Motor neuron (in vitro differentiated cells): ENCODE results near the gene DLGAP3. TPM values are rescaled to one million over a fixed set of nuclear protein-coding genes. Genes with fewer than 3 reads are reported as not detected.
A peak's percentile ranks its signal among the peaks of the same experiment; 100 is the strongest.

Experiments
- ATAC-seq, 8 experiments: fragments of 200-7000 bp; cut with Tn5 transposase; replicated peaks in 6 of 8; 2 replicates each; pipeline ENCODE4 v1.8.0; 2021; ENCODE audit warnings: mild to moderate bottlenecking in 8 of 8, moderate library complexity in 8 of 8
- H3K27ac ChIP-seq, 2 donors: fragments of 250-450 bp; sonication (Bioruptor Pico); 2 replicates each; pipeline ENCODE4 v1.9.0; 2021; ENCODE audit warnings: antibody characterized with exemption in 2 of 2, mild to moderate bottlenecking in 2 of 2, moderate library complexity in 1 of 2
- H3K4me1 ChIP-seq, 2 donors: fragments of 250-450 bp; sonication (Bioruptor Pico); replicated peaks in 1 of 2; 2 replicates each; pipeline ENCODE4 v1.6.1; 2021; ENCODE audit warnings: antibody characterized with exemption in 2 of 2, mild to moderate bottlenecking in 2 of 2, moderate library complexity in 1 of 2
- H3K4me3 ChIP-seq, 5 donors: fragments of 250-450 bp; sonication (Bioruptor Pico); 2 replicates each; pipeline ENCODE4 v1.9.0; 2021; ENCODE audit warnings: antibody characterized with exemption in 5 of 5, mild to moderate bottlenecking in 5 of 5, moderate library complexity in 4 of 5
- WGBS, 10 experiments: fragments of 450-650 bp; shearing (Covaris generic); methylation state at CpG; one replicate each; pipeline ENCODE4 v1.0.0; 2022; 5-methylcytosine and 5-hydroxymethylcytosine counted together
- in situ Hi-C, 9 experiments: fragments of 400-800 bp; cut with MboI; loops; one replicate each; pipeline ENCODE4 v1.15.0; 2021; ENCODE audit warnings: low sequenced_read_pairs in 9 of 9, low pct_unique_long_range_greater_than_20kb in 2 of 9; ENCODE audit not compliant: unreplicated experiment in 9 of 9
- total RNA-seq, 8 experiments: library from RNA; unstranded; fragments of 300-600 nt; gene quantifications; 2 replicates each; pipeline versions ENCODE4 v1.2.3 to v1.2.4, GENCODE V29; 2022

The DLGAP3 gene
- total RNA-seq, 8 experiments from 2014 or later: 0.21 to 8.2 (median 4.1) TPM

DNA sequence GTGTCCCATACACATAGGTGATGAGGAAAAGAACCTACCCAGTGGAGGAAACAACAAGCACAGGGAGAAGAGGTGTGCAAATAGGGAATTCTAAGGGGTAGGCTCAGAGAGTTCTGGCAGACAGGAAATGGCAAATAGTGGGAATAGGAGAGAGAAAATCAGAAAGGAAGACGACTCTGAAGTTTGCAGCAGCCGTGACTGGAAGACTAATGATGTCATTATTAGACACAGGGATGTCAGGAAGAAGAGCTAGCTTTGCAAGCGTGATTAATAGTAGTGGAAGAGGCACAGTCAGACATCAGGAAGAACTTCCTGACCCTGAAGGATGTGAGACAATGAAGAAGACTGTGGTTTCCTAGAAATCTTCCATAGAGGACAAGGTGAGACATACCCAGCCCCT is 21.1 kb downstream of the DLGAP3 start:
- Histone ChIP-seq H3K4me3 (no peak overlapping the region), H3K4me1 (peaks cover 6 to 7% of the 10 kb centered on the region in 2 donors), H3K27ac (no peak overlapping the region)
- in situ Hi-C loops: no loop called here
- no peak for ATAC-seq
- 0 to 67% (median 32%) methylated on average over 1 to 3 of the region's 3 CpGs for WGBS, 10 experiments

DNA sequence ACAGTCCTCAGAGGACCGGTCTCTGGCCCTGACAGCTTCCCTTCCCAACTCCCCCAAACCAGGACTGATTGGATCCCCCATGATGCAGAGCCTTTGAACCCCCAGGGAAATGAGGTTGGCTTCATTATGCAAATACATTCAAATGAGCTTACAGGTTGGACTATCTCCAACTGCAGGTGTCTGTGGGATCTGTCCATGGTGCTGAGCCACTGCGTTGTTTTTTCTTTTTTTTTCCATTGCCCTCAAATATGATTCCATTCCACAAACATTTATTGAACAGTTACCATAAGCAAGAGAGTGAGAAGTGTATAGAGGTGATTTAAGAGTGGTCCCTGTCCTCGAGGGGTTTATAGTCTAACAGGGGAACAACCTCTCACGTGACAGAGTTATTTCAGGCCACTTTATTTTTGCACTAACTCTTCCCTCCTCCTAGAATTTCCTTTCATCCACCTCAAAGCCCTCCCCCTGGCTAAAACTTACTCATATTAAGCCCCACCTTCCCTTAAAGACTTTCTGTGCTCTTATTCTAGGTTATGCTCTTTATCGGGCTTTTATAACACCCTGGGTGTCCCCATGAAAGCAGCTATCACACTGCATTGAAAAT is 21.9 kb downstream of the DLGAP3 start:
- WGBS, 10 experiments: 30 to 66% (median 50%) methylated on average over 2 to 5 of the region's 5 CpGs; no CpG with 5 or more reads in 2 of the 10 experiments
- Histone ChIP-seq H3K27ac (no peak overlapping the region), H3K4me3 (no peak overlapping the region), H3K4me1 (peaks cover 6 to 7% of the 10 kb centered on the region in 2 donors)
- ATAC-seq: no peak
- in situ Hi-C loops: no loop called here

DNA sequence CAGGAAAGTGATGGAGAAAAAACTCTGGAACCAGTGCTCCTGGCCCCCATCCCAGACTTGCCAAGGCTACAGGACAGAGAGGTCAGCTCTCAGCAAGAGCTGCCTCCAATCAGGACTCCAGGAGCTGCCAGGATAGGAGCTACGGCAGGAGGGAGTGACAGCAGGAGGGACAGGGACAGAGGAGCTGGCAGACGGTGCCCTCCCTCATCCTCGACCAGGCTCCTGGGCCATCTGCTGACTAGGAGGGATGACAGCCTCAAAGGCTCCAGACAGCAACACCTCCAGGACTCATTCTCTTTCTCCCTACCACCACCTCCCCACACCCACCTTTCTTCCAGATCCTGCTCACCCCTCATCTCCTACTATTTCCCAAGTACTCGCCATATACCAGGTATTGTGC is 22.7 kb downstream of the DLGAP3 start:
- H3K27ac ChIP-seq: no peak overlapping the region
- 19 to 89% (median 34%) methylated on average over 1 to 4 of the region's 4 CpGs; no CpG with 5 or more reads in 2 of the 10 experiments for WGBS, 10 experiments
- peaks cover 6 to 7% of the 10 kb centered on the region in 2 donors for H3K4me1 ChIP-seq
- ATAC-seq: peak in 3 of 8 experiments; percentile 15 to 62 (median 45)
- H3K4me3 ChIP-seq: no peak overlapping the region
- in situ Hi-C loops: no loop called here

DNA sequence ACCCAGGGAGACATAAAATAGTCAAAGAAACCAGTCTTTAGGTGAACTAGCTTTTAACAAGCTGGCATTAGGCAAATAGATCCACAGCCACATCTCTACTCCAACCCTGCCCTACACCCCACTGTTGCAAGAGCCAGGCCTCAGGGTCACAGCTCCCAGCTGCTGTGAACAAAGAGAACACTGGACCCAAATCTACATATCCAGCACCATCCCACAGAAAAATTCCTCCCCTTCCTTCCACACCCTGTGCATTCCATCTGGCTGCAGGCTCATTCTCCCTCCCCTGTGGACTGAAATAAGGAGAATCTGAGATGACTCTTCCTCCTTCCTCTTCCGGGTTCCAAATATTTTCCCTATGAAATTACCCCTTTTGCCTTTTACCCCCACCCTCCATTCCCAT is 23.2 kb downstream of the DLGAP3 start:
- WGBS, 10 experiments: 0 to 88% (median 14%) methylated on average over 1 of the region's 1 CpG; no CpG with 5 or more reads in 3 of the 10 experiments

DNA sequence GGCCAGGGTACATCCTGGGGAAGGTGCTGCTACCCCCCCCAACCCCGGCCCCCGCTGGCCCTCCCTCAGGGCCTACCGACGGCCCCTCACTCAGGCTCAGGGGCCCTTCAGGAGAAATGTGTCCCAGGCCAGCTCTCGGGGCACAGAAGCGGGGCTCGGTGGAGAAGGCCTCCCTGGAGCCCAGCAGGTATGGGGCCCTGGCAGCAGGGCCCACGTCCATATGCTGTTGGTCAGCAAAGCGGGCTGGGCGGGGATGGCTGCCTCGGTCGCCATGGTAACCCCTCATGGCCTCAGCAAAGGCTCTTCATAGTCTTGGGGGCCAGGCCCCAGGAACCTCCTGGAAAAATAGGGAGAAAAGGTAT is 24.4 kb downstream of the DLGAP3 start:
- in situ Hi-C loops: no loop called here
- 40 to 100% (median 50%) methylated on average over 1 to 8 of the region's 12 CpGs; no CpG with 5 or more reads in 7 of the 10 experiments for WGBS, 10 experiments
- no peak overlapping the region for H3K27ac ChIP-seq

More for the DNA sequence above, 23.2 kb downstream of the DLGAP3 start:
- Histone ChIP-seq H3K4me1 (peaks cover 6 to 7% of the 10 kb centered on the region in 2 donors), H3K4me3 (no peak overlapping the region), H3K27ac (no peak overlapping the region)
- ATAC-seq: peak in 5 of 8 experiments; percentile 45 to 100 (median 76)
- in situ Hi-C loops: no loop called here

DNA sequence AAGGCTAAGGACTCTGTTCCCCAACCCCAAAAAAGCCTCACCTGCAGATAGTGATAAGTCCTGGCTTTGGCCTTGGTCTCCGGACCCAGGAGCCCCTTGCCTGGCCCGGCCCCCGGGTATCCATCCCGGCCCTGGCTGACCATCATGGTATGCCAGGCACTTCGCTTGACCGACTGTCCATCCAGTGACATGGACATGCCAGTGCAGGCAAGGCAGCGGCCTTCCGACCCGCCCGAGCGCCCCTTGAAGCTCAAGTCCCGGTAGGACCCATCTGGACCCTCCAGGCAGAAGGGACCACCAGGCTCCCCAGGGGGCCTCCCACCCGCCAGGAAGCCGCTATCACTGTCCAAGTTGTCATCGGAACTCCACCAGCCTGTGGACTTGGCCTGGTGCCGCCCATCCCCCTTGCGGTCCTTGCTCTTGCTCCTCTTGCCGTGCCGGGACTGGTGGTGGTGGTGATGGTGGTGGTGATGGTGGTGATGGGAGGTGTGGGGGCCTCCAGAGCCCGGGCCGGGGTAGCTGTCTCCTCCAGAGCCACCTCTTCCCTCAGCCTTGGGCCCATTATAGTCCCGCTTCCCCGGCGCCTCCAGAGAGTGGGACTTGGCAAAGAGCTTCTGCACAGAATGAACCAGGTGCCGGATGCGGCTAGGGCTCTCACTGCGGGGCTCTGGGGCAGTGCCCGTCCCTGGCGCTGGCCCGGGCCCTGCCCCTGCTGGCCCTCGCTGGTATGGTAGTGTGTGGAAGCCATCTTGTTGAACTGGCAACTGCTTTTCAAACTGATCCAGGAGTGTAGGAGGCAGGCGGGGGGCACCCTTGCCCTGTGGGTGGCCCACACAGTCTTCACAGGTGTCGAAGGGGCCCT is 25.0 kb downstream of the DLGAP3 start:
- H3K27ac ChIP-seq: no peak overlapping the region
- peaks cover 6 to 7% of the 10 kb centered on the region in 2 donors for H3K4me1 ChIP-seq
- ATAC-seq: peak in 1 of 8 experiments; percentile 11

More for the DNA sequence above, 24.4 kb downstream of the DLGAP3 start:
- H3K4me3 ChIP-seq: no peak overlapping the region
- peaks cover 6 to 7% of the 10 kb centered on the region in 2 donors for H3K4me1 ChIP-seq
- peak in 1 of 8 experiments; percentile 12 for ATAC-seq

DNA sequence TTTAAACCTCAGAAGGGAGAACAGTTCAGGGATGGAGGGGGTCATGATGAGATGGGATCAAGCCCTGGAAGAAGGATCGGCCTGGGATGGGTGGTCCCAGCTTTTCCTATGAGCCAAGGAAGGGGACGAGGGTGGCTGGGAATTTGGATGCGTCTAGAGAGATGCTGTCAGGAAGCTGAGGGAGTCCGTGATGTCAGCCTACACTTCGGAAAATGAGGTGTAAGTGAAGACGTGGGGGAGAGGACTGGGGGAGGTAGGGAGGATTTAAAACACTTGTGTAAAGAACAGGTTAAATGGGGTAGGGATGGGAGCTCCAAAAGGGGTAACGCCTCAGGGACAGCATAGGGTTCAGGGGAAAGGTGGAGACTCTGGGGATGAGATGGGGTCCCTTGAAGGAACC is 27.5 kb downstream of the DLGAP3 start:
- ATAC-seq: no peak
- WGBS, 10 experiments: 6 to 80% (median 50%) methylated on average over 1 to 5 of the region's 7 CpGs; no CpG with 5 or more reads in 3 of the 10 experiments
- Histone ChIP-seq H3K4me3 (no peak overlapping the region), H3K4me1 (peaks cover 6 to 7% of the 10 kb centered on the region in 2 donors), H3K27ac (no peak overlapping the region)
- in situ Hi-C loops: no loop called here

More for the DNA sequence above, 25.0 kb downstream of the DLGAP3 start:
- H3K4me3 ChIP-seq: no peak overlapping the region
- in situ Hi-C loops: no loop called here
- 67 to 94% (median 90%) methylated on average over 3 to 15 of the region's 33 CpGs; no CpG with 5 or more reads in 6 of the 10 experiments for WGBS, 10 experiments

DNA sequence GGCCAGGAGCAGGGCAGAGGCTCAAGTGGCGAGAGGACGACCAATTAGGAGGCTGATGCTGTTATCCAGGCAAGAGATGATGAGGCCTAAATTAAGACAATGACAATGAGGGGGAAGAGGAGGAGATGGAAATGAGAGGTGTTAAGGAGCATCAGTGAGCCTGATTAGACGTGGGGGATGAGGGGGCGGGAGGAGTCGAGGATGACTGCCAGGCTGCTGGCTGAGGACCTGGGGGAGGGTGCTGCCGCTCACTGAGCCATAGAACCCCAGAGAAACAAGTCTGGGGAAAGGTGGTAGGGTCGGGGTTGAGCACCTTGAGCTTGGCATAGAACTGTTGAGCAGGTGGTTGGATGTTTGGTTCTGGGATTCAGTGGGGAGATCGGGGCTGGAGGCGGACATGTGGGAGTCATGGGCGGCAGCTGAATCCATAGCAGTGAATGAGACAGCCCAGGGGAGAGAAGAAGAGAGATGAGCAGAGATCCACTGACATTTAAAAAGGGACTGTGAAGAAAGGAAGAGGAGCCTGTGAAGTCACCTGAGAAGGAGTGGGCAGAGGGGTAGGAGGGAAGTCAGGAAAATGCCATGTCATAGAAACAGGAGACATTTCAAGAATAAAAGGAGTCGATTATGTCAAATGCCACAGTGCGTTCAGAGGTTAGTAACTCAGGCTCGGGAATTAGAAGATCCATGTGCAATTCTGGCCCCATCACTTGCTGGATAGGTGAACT is 28.5 kb downstream of the DLGAP3 start:
- no peaks in the 10 kb centered on the region for H3K4me1 ChIP-seq
- no peak overlapping the region for H3K4me3 ChIP-seq
- no peak for ATAC-seq
- WGBS, 10 experiments: 20 to 80% (median 60%) methylated on average over 2 to 8 of the region's 13 CpGs; no CpG with 5 or more reads in 2 of the 10 experiments
- in situ Hi-C loops: no loop called here
- no peak overlapping the region for H3K27ac ChIP-seq

DNA sequence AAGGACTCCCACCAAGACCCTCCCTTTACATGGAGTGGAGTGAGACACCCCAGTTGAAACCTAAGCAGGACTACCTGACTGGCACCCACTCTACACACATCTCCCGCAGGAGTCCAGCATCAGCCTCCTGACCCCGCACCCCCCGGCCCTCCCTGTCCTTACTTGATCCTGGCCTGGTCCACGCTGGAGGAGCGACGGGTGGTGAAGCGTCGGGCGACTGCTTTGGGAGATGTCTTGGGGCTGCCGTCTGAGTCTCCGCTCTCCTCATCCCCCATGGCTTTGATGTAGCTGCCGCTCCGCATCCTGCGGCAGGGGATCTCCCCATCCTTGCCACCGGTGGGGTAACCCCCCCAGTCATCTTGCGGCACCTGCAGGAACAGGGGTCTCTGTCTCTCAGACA is 29.5 kb downstream of the DLGAP3 start:
- 60 to 100% (median 93%) methylated on average over 2 to 9 of the region's 16 CpGs; no CpG with 5 or more reads in 5 of the 10 experiments for WGBS, 10 experiments
- no peak for ATAC-seq
- no peaks in the 10 kb centered on the region for H3K4me1 ChIP-seq
- in situ Hi-C loops: no loop called here
- no peak overlapping the region for H3K4me3 ChIP-seq
- no peak overlapping the region for H3K27ac ChIP-seq

DNA sequence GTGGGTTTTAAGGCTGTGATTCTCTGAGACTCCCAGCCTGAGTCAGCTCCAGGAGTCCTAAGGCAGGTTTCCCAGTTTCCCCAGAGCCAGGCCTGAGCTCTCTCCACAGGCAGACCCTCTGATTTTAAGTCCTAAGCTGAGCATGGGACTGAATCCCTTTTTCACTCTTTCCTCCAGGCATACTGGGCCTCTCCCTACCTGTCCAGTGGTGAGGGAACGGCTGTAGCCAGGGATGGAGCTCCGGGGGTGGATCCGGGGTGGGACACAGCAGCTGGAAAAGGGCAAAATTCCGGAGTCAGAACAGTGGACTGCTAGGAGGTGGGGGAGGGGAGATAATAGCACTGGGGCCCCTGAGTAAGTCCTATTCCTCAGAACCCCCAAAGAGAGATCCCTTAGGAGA is 30.0 kb downstream of the DLGAP3 start:
- no peak overlapping the region for H3K4me3 ChIP-seq
- H3K27ac ChIP-seq: no peak overlapping the region
- in situ Hi-C loops: no loop called here
- ATAC-seq: no peak
- WGBS, 10 experiments: 20 to 76% methylated on average over 2 to 4 of the region's 4 CpGs; no CpG with 5 or more reads in 8 of the 10 experiments
- H3K4me1 ChIP-seq: no peaks in the 10 kb centered on the region

DNA sequence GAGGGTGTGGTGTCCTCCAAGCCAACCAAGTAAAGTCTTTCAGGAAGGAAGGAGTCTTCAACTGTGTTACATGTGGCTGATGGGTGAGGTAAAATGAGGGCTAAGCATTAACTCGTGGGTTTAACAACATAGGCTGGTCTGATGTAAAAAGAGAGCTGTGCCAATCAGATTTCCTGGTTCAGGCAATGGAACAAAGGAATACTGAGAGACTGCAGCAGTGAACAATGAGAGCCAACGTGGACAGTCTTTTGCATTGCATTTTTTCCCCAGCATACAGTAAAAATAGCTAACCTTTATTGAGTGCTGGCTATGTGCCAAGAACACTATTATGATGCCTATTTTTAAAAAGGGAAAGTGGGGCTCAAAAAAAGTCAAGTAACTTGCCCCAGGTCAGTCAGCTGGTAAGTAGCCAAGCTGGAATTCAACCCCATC is 31.1 kb downstream of the DLGAP3 start:
- ATAC-seq: peak in 3 of 8 experiments; percentile 38 to 79 (median 53)
- 0 to 39% (median 10%) methylated on average over 1 to 2 of the region's 2 CpGs; no CpG with 5 or more reads in 2 of the 10 experiments for WGBS, 10 experiments
- H3K4me3 ChIP-seq: no peak overlapping the region
- H3K4me1 ChIP-seq: no peaks in the 10 kb centered on the region
- peak overlapping the region in 1 of 2 donors; percentile 51 for H3K27ac ChIP-seq
- in situ Hi-C loops: no loop called here

DNA sequence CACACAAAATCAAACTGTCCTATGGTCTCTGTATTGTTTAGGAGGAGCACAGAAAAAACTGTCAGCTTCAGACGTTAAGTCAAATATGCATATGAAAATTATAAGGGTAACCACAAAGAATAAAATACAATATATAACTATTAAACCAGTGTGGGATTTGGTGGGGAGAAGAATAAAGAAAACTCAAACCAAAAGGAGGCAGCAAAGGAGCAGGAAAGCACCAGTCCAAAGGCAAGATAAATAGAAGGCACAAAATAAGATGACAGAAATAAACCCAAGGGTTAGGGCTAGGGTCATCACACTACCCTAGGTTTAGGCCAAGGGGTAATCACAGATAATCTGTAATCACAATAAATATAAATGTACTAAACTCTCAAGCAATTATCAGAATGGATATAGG is 32.8 kb downstream of the DLGAP3 start:
- H3K4me3 ChIP-seq: no peak overlapping the region
- in situ Hi-C loops: no loop called here
- no peak overlapping the region for H3K27ac ChIP-seq
- no peaks in the 10 kb centered on the region for H3K4me1 ChIP-seq
- peak in 1 of 8 experiments; percentile 59 for ATAC-seq
- 0 to 100% (median 39%) methylated on average over 1 of the region's 1 CpG; no CpG with 5 or more reads in 2 of the 10 experiments for WGBS, 10 experiments
